ENCODE results near the gene ICAM4.

GRCh38 chr19:10295305-10295846, 8.6 kb downstream of the ICAM4 start:
- TF ChIP-seq, protein P1, sequence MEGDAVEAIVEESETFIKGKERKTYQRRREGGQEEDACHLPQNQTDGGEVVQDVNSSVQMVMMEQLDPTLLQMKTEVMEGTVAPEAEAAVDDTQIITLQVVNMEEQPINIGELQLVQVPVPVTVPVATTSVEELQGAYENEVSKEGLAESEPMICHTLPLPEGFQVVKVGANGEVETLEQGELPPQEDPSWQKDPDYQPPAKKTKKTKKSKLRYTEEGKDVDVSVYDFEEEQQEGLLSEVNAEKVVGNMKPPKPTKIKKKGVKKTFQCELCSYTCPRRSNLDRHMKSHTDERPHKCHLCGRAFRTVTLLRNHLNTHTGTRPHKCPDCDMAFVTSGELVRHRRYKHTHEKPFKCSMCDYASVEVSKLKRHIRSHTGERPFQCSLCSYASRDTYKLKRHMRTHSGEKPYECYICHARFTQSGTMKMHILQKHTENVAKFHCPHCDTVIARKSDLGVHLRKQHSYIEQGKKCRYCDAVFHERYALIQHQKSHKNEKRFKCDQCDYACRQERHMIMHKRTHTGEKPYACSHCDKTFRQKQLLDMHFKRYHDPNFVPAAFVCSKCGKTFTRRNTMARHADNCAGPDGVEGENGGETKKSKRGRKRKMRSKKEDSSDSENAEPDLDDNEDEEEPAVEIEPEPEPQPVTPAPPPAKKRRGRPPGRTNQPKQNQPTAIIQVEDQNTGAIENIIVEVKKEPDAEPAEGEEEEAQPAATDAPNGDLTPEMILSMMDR (IDR thresholded peaks at IDR 0.05): peak in 1 of 6 experiments; percentile 3
- TF ChIP-seq POLR2A (IDR thresholded peaks at IDR 0.05): no peak

Data from Peyer's patch (tissue), 4 donors.